H1 (cell line): ENCODE results near the gene GLUL. TPM values are rescaled to one million over a fixed set of nuclear protein-coding genes. Genes with fewer than 3 reads are reported as not detected.

Experiments used
- ATF2 ChIP-seq: IDR thresholded peaks from 2 replicates; pipeline ENCODE4 v1.6.1; 2012; ENCODE audit warnings: low read length, inconsistent platforms
- BRCA1 ChIP-seq: IDR thresholded peaks from 2 replicates; pipeline ENCODE4 v1.6.1; 2012; ENCODE audit warnings: low read depth, low read length, improper control_type of control experiment
- CBX8 ChIP-seq: fragments of 300-800, 300-1000 bp; sonication (generic); IDR thresholded peaks from 2 replicates; pipeline ENCODE4 v1.7.1; 2016; ENCODE audit warnings: low read depth, low read length, borderline replicate concordance
- CHD7 ChIP-seq: fragments of 300-600 bp; sonication (generic); IDR thresholded peaks from 2 replicates; pipeline ENCODE4 v1.7.1; 2012; ENCODE audit warnings: low read length, moderate library complexity, mild to moderate bottlenecking, inconsistent platforms; ENCODE audit not compliant: insufficient replicate concordance
- HDAC2 ChIP-seq, 2 experiments: fragments of 300-600 bp in 1 of 2; sonication (generic) in 1 of 2; IDR thresholded peaks; 2 replicates each; pipeline ENCODE4 v1.6.1; 2011 to 2012; ENCODE audit warnings: low read depth in 2 of 2, low read length in 2 of 2, mild to moderate bottlenecking in 2 of 2, moderate library complexity in 2 of 2, borderline replicate concordance in 1 of 2, inconsistent platforms in 1 of 2
- HDAC6 ChIP-seq: IDR thresholded peaks from one replicate; pipeline ENCODE4 v1.7.1; 2012; ENCODE audit warnings: low read depth, mild to moderate bottlenecking, inconsistent platforms, low read length, moderate library complexity
- JUN ChIP-seq: IDR thresholded peaks from 2 replicates; pipeline ENCODE4 v1.6.1; 2011; ENCODE audit warnings: low read depth, mild to moderate bottlenecking, improper control_type of control experiment, low read length
- PHF8 ChIP-seq: fragments of 200-600 bp; sonication (generic); conservative IDR thresholded peaks from 2 replicates; pipeline ENCODE4 v1.7.1; 2012; ENCODE audit warnings: low read depth, mild to moderate bottlenecking, inconsistent platforms, low read length, moderate library complexity
- YY1 ChIP-seq: IDR thresholded peaks from 2 replicates; pipeline ENCODE4 v1.6.1; 2011; ENCODE audit warnings: low read depth, mild to moderate bottlenecking, low read length
- ZNF274 ChIP-seq: IDR thresholded peaks from 2 replicates; pipeline ENCODE4 v1.7.0; 2012; ENCODE audit warnings: low read length, borderline replicate concordance; ENCODE audit errors: extremely low read depth
- polyA plus RNA-seq, 7 experiments: library from polyadenylated mRNA; depleted of rRNA in 3 of 7; stranded (reverse) in 5 of 7; unstranded in 2 of 7; fragments of >200 nt in 5 of 7; fragments of 200-250 nt in 2 of 7; gene quantifications; 1 replicate in 5 of 7; 2 replicates in 1 of 7; 4 replicates in 1 of 7; pipeline versions ENCODE4 v1.2.1 to v1.2.3, GENCODE V29; 2011 to 2013; ENCODE audit warnings: missing spikeins in 2 of 7, mixed read lengths in 2 of 7
- total RNA-seq: library from RNA; stranded (reverse); fragmentation: NEBNext Ultra II Directional; extraction: Animal tissue kit (Norgen Biotek cat#: 25700); gene quantifications from 2 replicates; pipeline ENCODE4 v1.2.1, GENCODE V29; 2021

GLUL gene
- total and polyA plus RNA-seq, 2 of the 8 experiments (the other 6 are each of a cell fraction or from before 2014, with no cell fraction given) = 261 to 453 TPM

GRCh38 chr1:182389619-182390047, 2.0 kb downstream of the GLUL start (continued):
- TF ChIP-seq CHD7 = no peak
- no peak for TF ChIP-seq ATF2
- TF ChIP-seq CBX8 = no peak
- no peak for TF ChIP-seq BRCA1
- no peak for TF ChIP-seq JUN
- TF ChIP-seq PHF8 = no peak
- TF ChIP-seq ZNF274 = no peak
- TF ChIP-seq HDAC2 (IDR thresholded peaks at IDR 0.05; ENCODE audit: borderline replicate concordance in 1 of 2, low read depth in 2 of 2, low read length in 2 of 2) = no peak
- TF ChIP-seq YY1 = no peak
- TF ChIP-seq HDAC6 = no peak
